Measurements from ENCODE around the gene OSBPL5.

OSBPL5 gene

GRCh38 chr11:3089236-3090061, 75.7 kb downstream of the OSBPL5 start:
- Histone ChIP-seq H3K9ac (ENCODE audit: low read depth, low read length) (no peak overlapping the region), H3K4me1 (ENCODE audit: insufficient read depth, low read length) (no peaks in the 10 kb centered on the region; the same call in 1 of the 2 replicates), H3K9me3 (ENCODE audit: control insufficient read depth, insufficient read depth, low read length) (no peaks in the 10 kb centered on the region), H3K36me3 (ENCODE audit: insufficient read depth, low read length) (no peaks in the 10 kb centered on the region)

DNA sequence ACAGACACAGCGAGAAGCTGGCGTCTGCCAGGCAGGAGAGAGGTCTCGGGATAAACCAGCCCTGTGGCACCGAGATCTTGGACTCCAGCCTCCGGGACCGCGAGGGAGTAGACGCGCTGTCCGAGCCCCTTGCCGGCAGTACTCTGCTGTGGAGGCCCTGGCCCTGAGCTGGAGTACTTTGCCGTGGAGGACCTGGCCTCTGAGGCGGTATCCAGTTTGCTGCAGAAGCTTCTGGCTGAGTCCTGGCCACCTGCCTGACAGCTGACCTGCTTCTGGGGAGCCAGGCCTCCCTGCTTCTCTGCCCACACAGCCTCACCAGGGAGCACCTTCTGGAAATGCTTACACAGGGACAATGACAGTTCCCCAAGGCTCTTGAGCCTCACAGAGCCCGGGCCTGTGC, 76.3 kb downstream of the OSBPL5 start:
- H3K36me3 ChIP-seq (ENCODE audit: insufficient read depth, low read length): no peaks in the 10 kb centered on the region
- no peaks in the 10 kb centered on the region; the same call in 1 of the 2 replicates for H3K4me1 ChIP-seq (ENCODE audit: insufficient read depth, low read length)
- H3K9me3 ChIP-seq (ENCODE audit: control insufficient read depth, insufficient read depth, low read length): no peaks in the 10 kb centered on the region

GRCh38 chr11:3087821-3088800, 77.0 kb downstream of the OSBPL5 start:
- Histone ChIP-seq H3K9me3 (ENCODE audit: control insufficient read depth, insufficient read depth, low read length) (no peaks in the 10 kb centered on the region), H3K9ac (ENCODE audit: low read depth, low read length) (no peak overlapping the region), H3K4me1 (ENCODE audit: insufficient read depth, low read length) (no peaks in the 10 kb centered on the region; the same call in 1 of the 2 replicates), H3K36me3 (ENCODE audit: insufficient read depth, low read length) (no peaks in the 10 kb centered on the region)

More for the DNA sequence above, 76.3 kb downstream of the OSBPL5 start:
- H3K9ac ChIP-seq (ENCODE audit: low read depth, low read length): no peak overlapping the region

DNA sequence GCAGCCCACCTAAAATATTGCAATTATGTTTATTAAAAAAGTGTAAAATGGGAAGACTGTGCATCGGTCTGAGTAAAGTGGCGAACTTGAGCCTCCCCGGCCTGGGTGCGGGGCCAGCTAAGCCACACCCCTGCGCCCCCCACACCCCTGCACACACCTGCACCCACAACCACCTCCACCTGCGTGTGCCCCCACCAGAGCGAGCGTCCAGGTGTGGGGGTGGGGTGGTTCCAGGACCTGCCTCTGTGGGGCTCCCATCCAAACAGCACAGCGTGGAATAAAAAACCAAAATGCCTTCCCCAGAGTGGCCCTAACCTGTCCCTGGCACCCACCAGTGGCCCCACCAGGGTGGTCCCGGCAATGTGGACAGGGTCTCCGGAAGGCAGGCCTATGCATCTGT, 77.7 kb downstream of the OSBPL5 start:
- Histone ChIP-seq H3K36me3 (ENCODE audit: insufficient read depth, low read length) (no peaks in the 10 kb centered on the region), H3K9ac (ENCODE audit: low read depth, low read length) (no peak overlapping the region), H3K4me1 (ENCODE audit: insufficient read depth, low read length) (no peaks in the 10 kb centered on the region; the same call in 1 of the 2 replicates), H3K9me3 (ENCODE audit: control insufficient read depth, insufficient read depth, low read length) (no peaks in the 10 kb centered on the region)

GRCh38 chr11:3086671-3087150, 78.4 kb downstream of the OSBPL5 start:
- Histone ChIP-seq H3K4me1 (ENCODE audit: insufficient read depth, low read length) (no peaks in the 10 kb centered on the region), H3K9me3 (ENCODE audit: control insufficient read depth, insufficient read depth, low read length) (no peaks in the 10 kb centered on the region), H3K9ac (ENCODE audit: low read depth, low read length) (no peak overlapping the region), H3K36me3 (ENCODE audit: insufficient read depth, low read length) (no peaks in the 10 kb centered on the region)

GRCh38 chr11:3086114-3086513, 79.0 kb downstream of the OSBPL5 start:
- Histone ChIP-seq H3K4me1 (ENCODE audit: insufficient read depth, low read length) (no peaks in the 10 kb centered on the region), H3K36me3 (ENCODE audit: insufficient read depth, low read length) (no peaks in the 10 kb centered on the region), H3K9ac (ENCODE audit: low read depth, low read length) (no peak overlapping the region), H3K9me3 (ENCODE audit: control insufficient read depth, insufficient read depth, low read length) (no peaks in the 10 kb centered on the region)

DNA sequence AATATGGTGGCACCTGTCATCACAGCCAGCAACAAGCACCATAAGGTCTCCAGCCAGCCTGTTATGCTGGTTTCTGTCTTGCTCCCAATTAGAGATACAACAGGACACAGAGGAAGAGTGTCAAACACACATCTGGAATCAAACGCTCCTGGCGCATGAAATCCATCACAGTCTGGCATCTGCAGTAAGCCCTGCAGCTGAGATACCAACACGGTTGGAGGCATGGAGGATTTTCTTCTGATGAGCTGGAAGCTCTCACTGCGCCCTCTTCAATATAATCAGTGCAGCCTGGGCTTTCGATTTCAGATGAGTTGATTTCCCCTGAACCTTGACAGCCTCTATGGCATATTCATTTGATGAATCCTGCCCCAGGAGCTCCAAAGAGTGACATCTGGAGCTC, 80.1 kb downstream of the OSBPL5 start:
- H3K9me3 ChIP-seq (ENCODE audit: control insufficient read depth, insufficient read depth, low read length): no peaks in the 10 kb centered on the region
- no peak overlapping the region for H3K9ac ChIP-seq (ENCODE audit: low read depth, low read length)
- no peaks in the 10 kb centered on the region for H3K4me1 ChIP-seq (ENCODE audit: insufficient read depth, low read length)
- H3K36me3 ChIP-seq (ENCODE audit: insufficient read depth, low read length): no peaks in the 10 kb centered on the region

GRCh38 chr11:3083321-3083720, 81.8 kb downstream of the OSBPL5 start:
- no peak overlapping the region for H3K9ac ChIP-seq (ENCODE audit: low read depth, low read length)
- H3K9me3 ChIP-seq (ENCODE audit: control insufficient read depth, insufficient read depth, low read length): no peaks in the 10 kb centered on the region
- H3K4me1 ChIP-seq (ENCODE audit: insufficient read depth, low read length): no peaks in the 10 kb centered on the region
- H3K36me3 ChIP-seq (ENCODE audit: insufficient read depth, low read length): no peaks in the 10 kb centered on the region

DNA sequence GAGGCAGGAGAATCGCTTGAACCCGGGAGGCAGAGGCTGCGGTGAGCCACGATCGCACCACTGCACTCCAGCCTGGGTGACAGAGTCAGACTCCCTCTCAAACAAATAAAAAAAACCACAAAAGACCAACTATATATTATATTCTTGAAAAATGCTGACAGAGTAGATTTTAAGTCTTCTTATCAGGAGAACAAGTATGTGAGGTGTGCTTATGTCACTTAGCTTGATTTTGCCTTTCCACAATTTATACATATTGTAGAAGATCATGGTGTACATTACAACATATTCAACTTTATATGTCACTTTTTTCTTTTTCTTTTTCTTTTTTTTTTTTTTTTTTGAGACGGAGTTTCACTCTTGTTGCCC, 83.7 kb downstream of the OSBPL5 start:
- Histone ChIP-seq H3K36me3 (ENCODE audit: insufficient read depth, low read length) (no peaks in the 10 kb centered on the region), H3K9ac (ENCODE audit: low read depth, low read length) (no peak overlapping the region), H3K9me3 (ENCODE audit: control insufficient read depth, insufficient read depth, low read length) (no peaks in the 10 kb centered on the region), H3K4me1 (ENCODE audit: insufficient read depth, low read length) (no peaks in the 10 kb centered on the region)

GRCh38 chr11:3080733-3081385, 84.3 kb downstream of the OSBPL5 start:
- Histone ChIP-seq H3K9ac (ENCODE audit: low read depth, low read length) (no peak overlapping the region), H3K4me1 (ENCODE audit: insufficient read depth, low read length) (no peaks in the 10 kb centered on the region), H3K36me3 (ENCODE audit: insufficient read depth, low read length) (no peaks in the 10 kb centered on the region), H3K9me3 (ENCODE audit: control insufficient read depth, insufficient read depth, low read length) (no peaks in the 10 kb centered on the region)

- H3K9ac ChIP-seq (ENCODE audit: low read depth, low read length): no peak overlapping the region
- H3K36me3 ChIP-seq (ENCODE audit: insufficient read depth, low read length): no peaks in the 10 kb centered on the region
- no peaks in the 10 kb centered on the region for H3K9me3 ChIP-seq (ENCODE audit: control insufficient read depth, insufficient read depth, low read length)
Observed at GRCh38 chr11:3080104-3080503, 85.0 kb downstream of the OSBPL5 start.

DNA sequence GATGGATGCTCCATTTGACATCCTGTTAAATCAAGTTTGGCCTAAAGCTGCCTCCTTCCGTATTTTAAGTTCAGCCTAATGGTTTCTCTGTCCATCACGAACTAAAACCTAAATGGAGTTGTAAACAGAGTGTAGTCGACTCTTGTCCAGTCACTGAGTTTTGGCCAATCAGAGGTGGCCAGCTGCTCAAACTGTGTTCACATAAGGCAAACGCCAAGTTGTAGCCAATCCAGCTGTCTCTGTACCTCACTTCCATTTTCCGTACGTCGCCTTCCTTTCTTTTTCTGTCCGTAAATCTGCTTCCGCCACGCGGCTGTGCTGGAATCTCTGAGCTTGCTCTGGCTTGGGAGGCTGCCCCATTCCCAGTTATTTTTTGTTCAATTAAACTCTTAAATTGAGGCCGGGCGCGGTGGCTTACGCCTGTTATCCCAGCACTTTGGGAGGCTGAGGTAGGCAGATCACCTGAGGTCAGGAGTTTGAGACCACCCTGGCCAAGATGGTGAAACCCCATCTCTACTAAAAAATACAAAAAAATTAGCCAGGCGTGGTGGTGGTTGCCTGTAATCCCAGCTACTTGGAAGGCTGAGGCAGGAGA, 87.2 kb downstream of the OSBPL5 start:
- Histone ChIP-seq H3K9me3 (ENCODE audit: control insufficient read depth, insufficient read depth, low read length) (no peaks in the 10 kb centered on the region), H3K9ac (ENCODE audit: low read depth, low read length) (no peak overlapping the region), H3K36me3 (ENCODE audit: insufficient read depth, low read length) (no peaks in the 10 kb centered on the region), H3K4me1 (ENCODE audit: insufficient read depth, low read length) (no peaks in the 10 kb centered on the region)

More at GRCh38 chr11:3080104-3080503, 85.0 kb downstream of the OSBPL5 start:
- no peaks in the 10 kb centered on the region for H3K4me1 ChIP-seq (ENCODE audit: insufficient read depth, low read length)

DNA sequence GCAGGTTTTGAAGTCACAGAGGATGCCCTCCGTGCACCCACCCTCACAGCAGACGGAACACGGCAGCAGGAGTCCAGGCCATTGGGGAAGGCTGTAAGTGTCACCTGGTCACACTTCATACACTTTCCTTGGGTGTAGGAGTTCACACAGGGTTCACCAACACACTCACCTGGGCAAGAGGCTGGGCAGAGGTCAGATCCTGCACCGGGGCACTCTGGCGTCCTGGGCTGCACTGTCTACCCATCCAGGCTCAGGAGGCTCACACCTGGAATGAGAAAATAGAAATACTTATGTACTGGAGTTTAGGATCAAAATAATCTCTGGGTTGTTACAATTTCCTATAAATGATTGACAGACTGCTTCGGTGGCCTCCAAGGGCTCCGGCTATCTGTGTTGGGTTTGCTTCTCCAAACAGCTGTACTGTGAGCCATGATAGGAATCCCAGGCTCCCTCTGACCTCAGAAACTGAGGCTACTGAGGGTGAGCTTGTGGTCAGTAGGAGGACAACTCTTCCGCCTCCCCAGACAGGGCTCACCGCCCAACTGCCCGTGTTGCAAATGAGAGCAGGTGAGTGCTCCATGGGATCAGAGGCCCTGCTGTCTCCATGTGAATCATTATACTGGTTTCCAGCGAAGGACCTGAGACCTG, 87.8 kb downstream of the OSBPL5 start:
- no peaks in the 10 kb centered on the region for H3K4me1 ChIP-seq (ENCODE audit: insufficient read depth, low read length)
- H3K9ac ChIP-seq (ENCODE audit: low read depth, low read length): no peak overlapping the region
- no peaks in the 10 kb centered on the region for H3K36me3 ChIP-seq (ENCODE audit: insufficient read depth, low read length)

More for the DNA sequence above, 87.8 kb downstream of the OSBPL5 start:
- H3K9me3 ChIP-seq (ENCODE audit: control insufficient read depth, insufficient read depth, low read length): no peaks in the 10 kb centered on the region

Data from ES-I3 (cell line).